ENCODE measurements around the gene TTC36.
"Not testable (repeated sequence)": the region's sequence is repeated elsewhere in the genome, so short reads cannot be mapped to it uniquely, and the experiment has no call there.

The TTC36 gene, protein sequence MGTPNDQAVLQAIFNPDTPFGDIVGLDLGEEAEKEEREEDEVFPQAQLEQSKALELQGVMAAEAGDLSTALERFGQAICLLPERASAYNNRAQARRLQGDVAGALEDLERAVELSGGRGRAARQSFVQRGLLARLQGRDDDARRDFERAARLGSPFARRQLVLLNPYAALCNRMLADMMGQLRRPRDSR

DNA sequence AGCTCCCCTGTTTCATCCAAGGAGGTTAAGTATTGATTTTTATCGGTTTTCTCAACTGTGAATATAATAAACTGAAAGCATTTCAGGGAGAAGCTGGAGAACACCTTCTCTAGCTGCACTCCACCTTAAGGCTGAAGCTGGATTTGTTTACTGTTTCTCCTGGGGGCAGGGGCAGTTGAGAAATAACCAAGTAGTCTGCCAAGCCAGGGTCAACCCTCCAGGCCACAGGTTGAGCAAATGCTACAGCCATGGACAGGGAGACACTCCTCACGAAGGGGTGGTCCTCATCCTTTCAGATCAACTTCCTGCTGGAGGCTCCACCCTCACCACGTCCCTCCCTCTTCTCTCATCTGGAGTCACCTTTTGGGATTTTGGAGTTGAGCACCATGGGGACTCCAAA lies at the start of gene TTC36:
TSS of gene TTC36 (plus strand) at position 366 of the 400 bp plus-strand sequence. CDS start at position 387, 21 bp downstream.
- DNase-seq, result no peak

DNA sequence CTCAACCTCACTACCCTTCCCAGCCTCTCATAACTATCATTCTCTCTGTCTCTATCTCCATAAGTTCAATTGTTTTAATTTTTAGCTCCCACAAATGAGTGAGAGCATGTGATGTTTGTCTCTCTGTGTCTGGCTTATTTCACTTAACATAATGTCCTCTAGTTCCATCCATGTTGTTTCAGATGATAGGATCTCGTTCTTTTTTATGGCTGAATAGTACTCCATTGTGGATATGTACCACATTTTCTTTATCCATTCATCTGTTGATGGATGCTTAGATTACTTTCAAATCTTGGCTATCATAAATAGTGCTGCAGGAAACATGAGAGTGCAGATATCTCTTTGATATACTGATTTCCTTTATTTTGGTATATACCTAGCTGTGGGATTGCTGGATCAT lies 46.0 kb upstream of the TTC36 start:
- DNase-seq, result not testable (repeated sequence)

DNA sequence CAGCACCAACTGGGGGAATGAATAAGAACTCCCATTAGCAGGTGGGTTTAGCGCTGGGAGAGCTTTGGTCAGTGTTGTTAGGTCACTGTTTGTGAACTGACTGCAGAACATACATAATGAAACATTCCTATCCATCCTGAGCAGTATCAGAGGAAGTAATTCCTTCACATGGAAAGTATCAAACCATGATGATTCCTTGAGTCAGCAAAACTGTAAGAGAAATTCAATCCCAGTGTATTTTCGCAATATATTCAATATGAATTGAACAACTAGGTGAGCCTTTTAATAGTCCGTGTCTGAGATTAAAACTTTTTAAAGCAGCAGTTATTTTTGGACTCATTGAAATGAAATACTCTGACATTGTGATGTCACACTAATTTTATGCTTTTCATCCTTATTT lies 42.9 kb upstream of the TTC36 start:
- no peak for DNase-seq

DNA sequence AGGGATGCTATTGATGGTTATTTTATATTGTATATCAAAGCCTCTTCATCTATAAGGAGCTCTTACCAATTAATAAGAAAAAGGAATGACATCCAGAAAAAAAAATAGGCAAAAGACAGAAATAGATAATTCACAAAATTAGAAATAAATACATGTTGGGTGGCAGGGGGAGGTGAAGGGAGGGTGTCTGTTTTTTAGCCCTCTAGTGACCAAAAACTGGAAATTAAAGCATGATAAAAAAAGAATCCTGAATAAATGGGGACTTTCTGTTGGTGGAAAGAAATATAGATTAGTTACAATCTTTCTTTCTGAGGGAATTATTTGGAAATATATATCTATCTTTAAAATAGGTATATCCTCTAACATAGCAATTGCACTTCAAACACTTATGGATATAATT lies 42.0 kb upstream of the TTC36 start:
- DNase-seq, result no peak

DNA sequence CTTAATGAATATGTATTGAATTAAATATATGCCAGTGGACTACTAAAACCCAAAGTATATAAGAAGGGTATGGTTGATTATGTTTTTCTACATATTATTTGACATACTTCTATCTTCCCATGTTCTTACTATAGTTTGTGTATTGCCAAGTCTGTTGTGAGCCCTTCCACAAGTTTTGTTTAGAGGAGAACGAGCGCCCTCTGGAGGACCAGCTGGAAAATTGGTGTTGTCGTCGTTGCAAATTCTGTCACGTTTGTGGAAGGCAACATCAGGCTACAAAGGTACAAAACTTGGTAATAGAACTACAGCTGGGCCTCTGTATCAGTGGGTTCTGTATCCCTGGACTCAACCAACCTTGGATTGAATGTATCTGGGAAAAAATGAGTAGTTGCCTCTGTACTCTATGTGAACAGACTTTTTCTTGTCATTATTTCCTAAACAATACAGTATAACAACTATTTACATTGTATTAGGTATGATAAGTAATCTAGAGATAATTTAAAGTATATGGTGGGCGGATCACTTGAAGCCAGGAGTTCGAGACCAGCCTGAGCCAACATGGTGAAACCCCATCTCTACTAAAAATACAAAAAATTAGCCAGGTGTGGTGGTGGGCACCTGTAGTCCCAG lies 38.7 kb upstream of the TTC36 start:
- DNase-seq, result peak; percentile 76

DNA sequence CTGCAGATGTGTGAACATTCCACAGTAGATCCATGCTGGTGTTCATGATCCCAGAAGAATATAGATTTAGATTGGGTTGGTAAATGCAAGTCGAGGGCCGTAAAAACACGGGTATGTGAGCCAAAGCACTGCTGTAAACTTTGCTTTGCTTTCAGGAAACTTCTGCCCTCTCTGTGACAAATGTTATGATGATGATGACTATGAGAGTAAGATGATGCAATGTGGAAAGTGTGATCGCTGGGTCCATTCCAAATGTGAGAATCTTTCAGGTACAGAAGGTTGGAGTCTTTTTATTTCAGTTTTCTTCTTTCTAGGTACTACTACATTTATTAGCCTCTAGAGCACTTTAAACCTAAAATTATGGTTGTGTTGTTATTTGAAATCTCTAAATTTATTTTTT lies 36.2 kb upstream of the TTC36 start:
- DNase-seq, result no peak

DNA sequence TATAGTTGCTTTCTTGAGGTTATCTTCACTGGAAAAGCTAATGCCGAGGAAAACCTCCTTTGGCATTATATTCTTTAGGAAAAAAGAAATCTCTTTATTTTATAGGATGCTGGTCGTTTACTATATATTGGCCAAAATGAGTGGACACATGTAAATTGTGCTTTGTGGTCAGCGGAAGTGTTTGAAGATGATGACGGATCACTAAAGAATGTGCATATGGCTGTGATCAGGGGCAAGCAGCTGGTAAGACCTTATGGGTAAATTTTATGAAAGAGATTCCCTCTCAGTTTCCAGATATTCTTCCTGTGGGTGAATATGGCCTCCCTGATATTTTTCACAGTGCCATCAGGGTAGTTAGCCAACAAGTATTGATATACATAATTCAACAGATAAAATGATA lies 29.4 kb upstream of the TTC36 start:
- DNase-seq, result no peak

DNA sequence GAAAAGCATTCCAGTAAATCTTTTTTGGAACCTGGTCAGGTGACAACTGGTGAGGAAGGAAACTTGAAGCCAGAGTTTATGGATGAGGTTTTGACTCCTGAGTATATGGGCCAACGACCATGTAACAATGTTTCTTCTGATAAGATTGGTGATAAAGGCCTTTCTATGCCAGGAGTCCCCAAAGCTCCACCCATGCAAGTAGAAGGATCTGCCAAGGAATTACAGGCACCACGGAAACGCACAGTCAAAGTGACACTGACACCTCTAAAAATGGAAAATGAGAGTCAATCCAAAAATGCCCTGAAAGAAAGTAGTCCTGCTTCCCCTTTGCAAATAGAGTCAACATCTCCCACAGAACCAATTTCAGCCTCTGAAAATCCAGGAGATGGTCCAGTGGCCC lies 24.1 kb upstream of the TTC36 start:
- no peak for DNase-seq

DNA sequence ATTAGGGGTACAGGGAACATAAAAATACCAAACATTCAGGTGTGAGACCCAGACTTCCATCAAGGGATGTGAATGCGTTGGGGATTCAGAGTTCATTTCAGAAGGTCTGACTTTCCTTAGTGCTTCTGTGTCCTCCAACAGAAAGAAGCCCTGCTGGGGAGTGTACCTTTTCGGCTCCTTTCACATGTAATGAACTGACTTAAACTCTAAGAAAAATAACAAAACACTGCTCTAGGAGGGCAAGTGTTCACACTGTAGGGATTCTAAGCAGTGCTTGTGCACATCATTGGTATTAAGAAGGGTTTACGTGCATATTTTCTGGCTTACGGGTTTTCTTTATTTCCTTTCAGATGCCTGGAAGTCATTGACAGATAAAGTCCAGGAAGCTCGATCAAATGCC lies 15.7 kb upstream of the TTC36 start:
- no peak for DNase-seq

DNA sequence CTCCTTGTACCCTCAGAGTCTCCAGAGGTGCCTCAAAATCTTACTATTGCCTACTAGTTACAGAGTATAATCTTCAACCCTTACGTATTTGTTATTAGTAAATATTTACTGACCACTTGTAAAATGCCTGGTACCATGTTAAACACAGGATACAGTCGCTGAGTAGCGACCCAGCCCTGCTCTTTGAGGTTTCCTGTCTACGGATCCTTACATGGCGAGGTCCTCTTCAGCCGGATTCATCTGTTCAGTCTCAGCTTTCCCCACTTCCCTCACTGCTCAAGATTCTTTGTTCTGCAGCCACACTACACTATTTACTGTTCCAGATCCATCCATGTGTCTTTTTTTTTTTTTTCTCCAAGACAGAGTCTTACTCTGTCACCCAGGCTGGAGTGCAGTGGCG lies 13.2 kb upstream of the TTC36 start:
- no peak for DNase-seq

DNA sequence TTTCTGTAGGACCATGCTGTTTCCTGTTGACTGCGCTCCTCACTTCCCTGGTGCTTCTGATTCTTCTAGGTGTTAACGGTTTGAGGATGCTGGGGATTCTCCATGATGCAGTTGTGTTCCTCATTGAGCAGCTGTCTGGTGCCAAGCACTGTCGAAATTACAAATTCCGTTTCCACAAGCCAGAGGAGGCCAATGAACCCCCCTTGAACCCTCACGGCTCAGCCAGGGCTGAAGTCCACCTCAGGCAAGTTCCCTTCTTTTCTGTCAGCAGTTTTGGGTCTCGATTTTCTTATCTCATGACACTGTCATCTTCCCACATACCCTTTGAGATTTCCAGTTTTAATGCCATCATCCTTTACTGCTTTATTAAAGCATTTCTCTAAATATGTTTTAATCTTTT lies 7.7 kb upstream of the TTC36 start:
- no peak for DNase-seq

DNA sequence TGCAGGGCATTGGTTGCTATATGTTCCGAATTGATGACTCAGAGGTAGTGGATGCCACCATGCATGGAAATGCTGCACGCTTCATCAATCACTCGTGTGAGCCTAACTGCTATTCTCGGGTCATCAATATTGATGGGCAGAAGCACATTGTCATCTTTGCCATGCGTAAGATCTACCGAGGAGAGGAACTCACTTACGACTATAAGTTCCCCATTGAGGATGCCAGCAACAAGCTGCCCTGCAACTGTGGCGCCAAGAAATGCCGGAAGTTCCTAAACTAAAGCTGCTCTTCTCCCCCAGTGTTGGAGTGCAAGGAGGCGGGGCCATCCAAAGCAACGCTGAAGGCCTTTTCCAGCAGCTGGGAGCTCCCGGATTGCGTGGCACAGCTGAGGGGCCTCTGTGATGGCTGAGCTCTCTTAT lies 5.4 kb upstream of the TTC36 start:
- DNase-seq, result no peak

DNA sequence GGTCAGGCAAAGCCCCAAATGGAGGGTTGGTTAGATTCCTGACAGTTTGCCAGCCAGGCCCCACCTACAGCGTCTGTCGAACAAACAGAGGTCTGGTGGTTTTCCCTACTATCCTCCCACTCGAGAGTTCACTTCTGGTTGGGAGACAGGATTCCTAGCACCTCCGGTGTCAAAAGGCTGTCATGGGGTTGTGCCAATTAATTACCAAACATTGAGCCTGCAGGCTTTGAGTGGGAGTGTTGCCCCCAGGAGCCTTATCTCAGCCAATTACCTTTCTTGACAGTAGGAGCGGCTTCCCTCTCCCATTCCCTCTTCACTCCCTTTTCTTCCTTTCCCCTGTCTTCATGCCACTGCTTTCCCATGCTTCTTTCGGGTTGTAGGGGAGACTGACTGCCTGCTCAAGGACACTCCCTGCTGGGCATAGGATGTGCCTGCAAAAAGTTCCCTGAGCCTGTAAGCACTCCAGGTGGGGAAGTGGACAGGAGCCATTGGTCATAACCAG lies 4.7 kb upstream of the TTC36 start:
- DNase-seq, result no peak

DNA sequence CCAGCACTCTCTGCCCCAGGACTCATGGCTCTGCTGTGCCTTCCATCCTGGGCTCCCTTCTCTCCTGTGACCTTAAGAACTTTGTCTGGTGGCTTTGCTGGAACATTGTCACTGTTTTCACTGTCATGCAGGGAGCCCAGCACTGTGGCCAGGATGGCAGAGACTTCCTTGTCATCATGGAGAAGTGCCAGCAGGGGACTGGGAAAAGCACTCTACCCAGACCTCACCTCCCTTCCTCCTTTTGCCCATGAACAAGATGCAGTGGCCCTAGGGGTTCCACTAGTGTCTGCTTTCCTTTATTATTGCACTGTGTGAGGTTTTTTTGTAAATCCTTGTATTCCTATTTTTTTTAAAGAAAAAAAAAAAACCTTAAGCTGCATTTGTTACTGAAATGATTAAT lies 2.9 kb upstream of the TTC36 start:
- no peak for DNase-seq

DNA sequence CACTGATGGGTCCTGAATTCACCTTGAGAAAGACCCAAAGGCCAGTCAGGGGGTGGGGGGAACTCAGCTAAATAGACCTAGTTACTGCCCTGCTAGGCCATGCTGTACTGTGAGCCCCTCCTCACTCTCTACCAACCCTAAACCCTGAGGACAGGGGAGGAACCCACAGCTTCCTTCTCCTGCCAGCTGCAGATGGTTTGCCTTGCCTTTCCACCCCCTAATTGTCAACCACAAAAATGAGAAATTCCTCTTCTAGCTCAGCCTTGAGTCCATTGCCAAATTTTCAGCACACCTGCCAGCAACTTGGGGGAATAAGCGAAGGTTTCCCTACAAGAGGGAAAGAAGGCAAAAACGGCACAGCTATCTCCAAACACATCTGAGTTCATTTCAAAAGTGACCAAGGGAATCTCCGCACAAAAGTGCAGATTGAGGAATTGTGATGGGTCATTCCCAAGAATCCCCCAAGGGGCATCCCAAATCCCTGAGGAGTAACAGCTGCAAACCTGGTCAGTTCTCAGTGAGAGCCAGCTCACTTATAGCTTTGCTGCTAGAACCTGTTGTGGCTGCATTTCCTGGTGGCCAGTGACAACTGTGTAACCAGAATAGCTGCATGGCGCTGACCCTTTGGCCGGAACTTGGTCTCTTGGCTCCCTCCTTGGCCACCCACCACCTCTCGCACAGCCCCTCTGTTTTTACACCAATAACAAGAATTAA lies 2.4 kb upstream of the TTC36 start:
- DNase-seq, result no peak

DNA sequence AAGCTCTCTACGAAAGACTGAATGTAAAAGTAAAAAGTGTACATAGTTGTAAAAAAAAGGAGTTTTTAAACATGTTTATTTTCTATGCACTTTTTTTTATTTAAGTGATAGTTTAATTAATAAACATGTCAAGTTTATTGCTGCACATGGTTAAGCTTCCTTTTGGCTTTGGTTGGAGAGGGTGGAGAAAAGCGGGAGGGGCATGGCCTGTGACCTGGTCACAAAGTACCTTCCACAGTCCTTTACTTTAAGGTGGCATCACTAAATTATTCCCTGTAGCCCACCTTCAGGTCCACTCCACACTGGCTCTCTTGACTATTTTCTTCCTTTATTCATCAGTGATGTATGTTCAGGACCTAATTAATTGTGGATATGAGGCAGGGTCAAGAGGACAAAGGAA lies 586 bp upstream of the TTC36 start:
- DNase-seq, result no peak

DNA sequence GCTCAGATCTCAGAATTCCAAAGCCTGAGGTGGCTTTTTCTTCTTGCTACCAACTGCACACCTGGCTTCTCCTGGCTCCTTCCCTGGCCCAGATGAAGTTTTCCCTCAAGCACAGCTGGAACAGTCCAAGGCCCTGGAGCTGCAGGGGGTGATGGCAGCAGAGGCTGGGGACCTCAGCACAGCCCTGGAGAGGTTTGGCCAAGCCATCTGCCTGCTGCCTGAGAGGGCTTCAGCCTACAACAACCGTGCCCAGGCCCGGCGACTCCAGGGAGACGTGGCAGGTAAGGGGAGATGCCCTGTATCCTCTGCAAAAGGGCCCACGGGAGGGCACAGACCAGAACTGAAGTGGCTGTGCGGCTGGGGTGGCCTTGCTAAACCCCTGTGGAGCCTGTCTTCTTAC lies 1.2 kb downstream of the TTC36 start:
- DNase-seq, result no peak

DNA sequence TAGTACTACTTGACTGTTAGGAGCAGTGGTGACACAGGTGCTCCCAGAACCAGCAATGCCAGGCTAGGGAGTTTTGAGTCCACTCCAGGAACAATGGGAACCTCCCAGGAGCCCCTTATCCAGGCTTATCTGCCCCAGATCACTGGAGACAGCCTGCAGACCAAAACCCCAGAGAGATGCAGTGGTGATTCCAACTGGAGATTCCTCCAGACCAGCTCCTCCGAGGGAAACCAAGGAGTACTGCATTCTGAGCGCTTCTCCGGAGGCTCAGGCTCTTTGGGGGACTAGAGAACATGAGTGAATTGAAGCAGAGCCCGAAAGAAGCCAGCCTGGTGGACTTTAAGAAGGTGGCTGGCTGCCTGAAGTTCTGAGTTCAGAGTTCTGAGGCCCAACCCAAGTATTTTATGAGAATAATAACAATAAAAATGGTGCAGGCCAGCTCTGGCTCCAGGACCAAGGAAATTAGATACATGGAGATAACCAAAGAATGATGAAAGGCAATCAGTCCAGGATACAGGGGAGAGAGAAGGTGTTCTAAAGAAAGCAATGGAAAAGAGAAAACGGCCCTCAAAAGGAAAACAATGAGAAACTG lies 2.4 kb downstream of the TTC36 start:
- no peak for DNase-seq

DNA sequence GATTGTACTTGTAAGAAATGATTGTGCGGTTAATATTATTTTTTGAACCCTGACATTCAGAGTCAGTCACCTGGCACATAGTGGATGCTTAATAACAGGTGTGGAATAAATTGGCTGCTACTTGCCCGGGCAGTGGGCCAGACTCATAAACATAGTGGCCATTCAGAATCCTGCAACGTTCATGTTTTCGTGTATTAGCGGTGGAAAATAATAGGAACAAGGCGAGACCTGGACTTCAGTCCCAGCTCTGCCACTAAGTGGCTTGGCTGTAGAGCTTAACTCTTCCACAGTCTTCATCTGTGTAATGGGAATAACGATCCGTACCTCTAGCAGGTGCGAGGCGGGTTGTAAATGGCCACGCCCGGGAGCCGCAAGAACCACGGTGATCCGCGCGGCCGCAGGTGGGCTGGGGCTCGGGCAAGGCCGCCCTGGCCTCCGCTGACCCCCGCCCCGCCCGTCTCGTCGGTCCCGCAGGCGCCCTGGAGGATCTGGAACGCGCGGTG lies 3.0 kb downstream of the TTC36 start:
- no peak for DNase-seq

DNA sequence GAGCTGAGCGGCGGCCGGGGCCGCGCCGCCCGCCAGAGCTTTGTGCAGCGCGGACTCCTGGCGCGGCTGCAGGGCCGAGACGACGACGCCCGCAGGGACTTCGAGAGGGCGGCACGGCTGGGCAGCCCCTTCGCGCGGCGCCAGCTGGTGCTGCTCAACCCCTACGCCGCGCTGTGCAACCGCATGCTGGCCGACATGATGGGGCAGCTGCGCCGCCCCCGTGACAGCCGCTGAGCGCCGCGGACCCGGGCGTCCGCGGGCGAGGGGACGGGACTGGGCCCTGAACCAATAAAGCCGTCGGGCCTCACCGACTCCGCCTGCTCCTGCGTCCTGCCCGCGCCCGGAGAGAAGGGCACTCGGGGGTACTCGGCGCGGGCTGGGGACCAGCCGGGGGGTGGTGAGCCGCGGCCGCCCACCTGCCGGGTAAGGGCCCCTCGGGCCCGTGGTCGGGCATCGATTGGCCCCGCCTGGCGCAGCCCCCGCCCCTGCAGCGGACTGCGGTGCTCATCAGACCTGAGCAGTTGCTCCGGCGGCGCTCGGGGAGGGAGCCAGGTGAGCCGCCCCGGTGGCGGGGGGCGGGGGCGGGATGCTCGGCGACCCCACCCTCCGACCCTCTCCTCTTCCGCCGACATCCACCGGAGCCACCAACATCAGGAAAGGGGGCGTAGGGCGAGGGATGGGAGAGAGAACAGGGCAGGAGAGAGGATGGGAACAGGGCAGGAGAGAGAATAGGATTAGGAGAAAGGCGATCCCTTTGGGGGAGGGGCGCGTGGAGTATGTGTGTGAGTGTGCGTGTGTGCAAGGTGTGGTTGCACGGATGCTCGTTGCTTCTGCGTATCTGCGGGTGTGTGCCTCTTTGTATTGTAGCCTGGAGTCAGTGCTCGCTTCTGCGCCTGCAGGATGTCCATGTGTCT lies 3.7 kb downstream of the TTC36 start, which contains the start of gene TMEM25:
TSS of gene TMEM25 (plus strand) at position 510 of the 914 bp plus-strand sequence. CDS start 610 bp downstream, outside the sequence.
- peak; percentile 43 for DNase-seq

DNA sequence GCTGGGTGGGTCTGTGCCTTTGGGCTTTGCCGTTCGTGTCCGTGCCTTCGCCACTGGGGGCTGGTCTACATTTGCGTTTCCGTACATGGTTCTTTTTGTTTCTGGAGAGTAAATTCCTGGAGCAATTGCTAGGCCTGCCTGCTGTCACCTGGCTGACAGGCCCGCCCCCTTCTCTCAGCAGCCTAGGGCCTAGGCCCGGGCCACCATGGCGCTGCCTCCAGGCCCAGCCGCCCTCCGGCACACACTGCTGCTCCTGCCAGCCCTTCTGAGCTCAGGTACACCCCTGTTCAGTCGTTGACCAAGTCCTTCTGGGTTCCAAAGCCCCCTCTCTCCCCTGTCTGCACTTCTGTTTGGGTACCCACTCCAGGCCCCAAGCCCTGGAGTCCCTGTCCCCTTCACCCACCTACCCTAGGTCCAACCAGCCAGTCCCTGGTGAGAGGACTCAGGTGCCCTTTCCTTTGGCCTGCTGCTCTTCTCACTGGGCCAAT lies 4.4 kb downstream of the TTC36 start:
- no peak for DNase-seq

DNA sequence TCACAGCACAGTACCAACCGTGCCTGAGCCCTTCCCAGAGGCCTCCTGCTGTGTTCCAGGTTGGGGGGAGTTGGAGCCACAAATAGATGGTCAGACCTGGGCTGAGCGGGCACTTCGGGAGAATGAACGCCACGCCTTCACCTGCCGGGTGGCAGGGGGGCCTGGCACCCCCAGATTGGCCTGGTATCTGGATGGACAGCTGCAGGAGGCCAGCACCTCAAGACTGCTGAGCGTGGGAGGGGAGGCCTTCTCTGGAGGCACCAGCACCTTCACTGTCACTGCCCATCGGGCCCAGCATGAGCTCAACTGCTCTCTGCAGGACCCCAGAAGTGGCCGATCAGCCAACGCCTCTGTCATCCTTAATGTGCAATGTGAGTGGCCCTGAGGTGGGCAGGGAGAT lies 4.8 kb downstream of the TTC36 start:
- DNase-seq, result no peak
